ENCODE data around the gene BCL2A1. TPM values are rescaled to one million over a fixed set of nuclear protein-coding genes. Genes with fewer than 3 reads are reported as not detected.
"Not testable (repeated sequence)": the region's sequence is repeated elsewhere in the genome, so short reads cannot be mapped to it uniquely, and the experiment has no call there.

The BCL2A1 gene
- total RNA-seq (2014; rRNA removed; shearing (Covaris generic)) = not detected in 2 replicates

GRCh38 chr15:79970624-79971434, at the start of gene BCL2A1:
BCL2A1 (minus strand) TSS chr15:79971196; CDS start chr15:79971119, 77 bp downstream.
- DNase-seq (ENCODE audit: low spot score) = no peak

- DNase-seq (ENCODE audit: low spot score) = no peak
These were observed 49.7 kb upstream of the BCL2A1 start for GRCh38 chr15:80020731-80021130.

- not testable (repeated sequence) for DNase-seq (ENCODE audit: low spot score)
These were observed 49.2 kb upstream of the BCL2A1 start for GRCh38 chr15:80020149-80020548.

GRCh38 chr15:80019168-80019745, 48.3 kb upstream of the BCL2A1 start:
- no peak for DNase-seq (ENCODE audit: low spot score)

GRCh38 chr15:80017139-80017538, 46.1 kb upstream of the BCL2A1 start:
- not testable (repeated sequence) for DNase-seq (ENCODE audit: low spot score)

GRCh38 chr15:80016506-80016905, 45.5 kb upstream of the BCL2A1 start:
- DNase-seq (ENCODE audit: low spot score) = not testable (repeated sequence)

GRCh38 chr15:80015156-80015555, 44.2 kb upstream of the BCL2A1 start:
- no peak for DNase-seq (ENCODE audit: low spot score)

- DNase-seq (ENCODE audit: low spot score) = not testable (repeated sequence)
These were observed 43.2 kb upstream of the BCL2A1 start for GRCh38 chr15:80014186-80014585.

GRCh38 chr15:80012060-80012726, 41.2 kb upstream of the BCL2A1 start:
- no peak for DNase-seq (ENCODE audit: low spot score)

- no peak for DNase-seq (ENCODE audit: low spot score)
These were observed 40.6 kb upstream of the BCL2A1 start for GRCh38 chr15:80011596-80011995.

- peak; percentile 75 for DNase-seq (ENCODE audit: low spot score)
These were observed 40.1 kb upstream of the BCL2A1 start for GRCh38 chr15:80011041-80011523.

GRCh38 chr15:80010131-80010673, 39.2 kb upstream of the BCL2A1 start:
- DNase-seq (ENCODE audit: low spot score) = peak; percentile 81

GRCh38 chr15:80007532-80007931, 36.5 kb upstream of the BCL2A1 start:
- DNase-seq (ENCODE audit: low spot score) = no peak

GRCh38 chr15:80006946-80007345, 36.0 kb upstream of the BCL2A1 start:
- DNase-seq (ENCODE audit: low spot score) = no peak

GRCh38 chr15:80003934-80004472, 33.0 kb upstream of the BCL2A1 start:
- no peak for DNase-seq (ENCODE audit: low spot score)

GRCh38 chr15:80003171-80003570, 32.2 kb upstream of the BCL2A1 start:
- no peak for DNase-seq (ENCODE audit: low spot score)

- no peak for DNase-seq (ENCODE audit: low spot score)
These were observed 31.3 kb upstream of the BCL2A1 start for GRCh38 chr15:80002267-80002666.

GRCh38 chr15:79994615-79995014, 23.6 kb upstream of the BCL2A1 start:
- peak; percentile 22 for DNase-seq (ENCODE audit: low spot score)

GRCh38 chr15:79991826-79992225, 20.8 kb upstream of the BCL2A1 start:
- DNase-seq (ENCODE audit: low spot score) = no peak

- DNase-seq (ENCODE audit: low spot score) = no peak
These were observed 20.0 kb upstream of the BCL2A1 start for GRCh38 chr15:79990997-79991334.

GRCh38 chr15:79990280-79990996, 19.4 kb upstream of the BCL2A1 start:
- no peak for DNase-seq (ENCODE audit: low spot score)

All from A172 (cell line).